OCI-LY3 (cell line): ENCODE data around the gene SRSF3.

ENCODE experiments used
- H2AFZ ChIP-seq: fragments of 200-600, 300-600 bp; shearing (Covaris generic); 2 replicates; pipeline ENCODE4 v1.6.0; 2014; ENCODE audit warnings: antibody characterized with exemption, low read depth, low read length
- H3K27ac ChIP-seq: fragments of 200-600, 300-600 bp; sonication (generic); 2 replicates; pipeline ENCODE4 v1.5.1; 2014; ENCODE audit warnings: mild to moderate bottlenecking, low read length, moderate library complexity, mixed read lengths
- H3K27me3 ChIP-seq: fragments of 200-600, 300-600 bp; sonication (generic); 2 replicates; pipeline ENCODE4 v1.6.1; 2014; ENCODE audit warnings: low read depth, low read length, mixed read lengths
- H3K36me3 ChIP-seq: fragments of 200-600, 300-600 bp; sonication (generic); replicated peaks from 2 replicates; pipeline ENCODE3; 2014; ENCODE audit warnings: low read depth, low read length, mixed read lengths
- H3K4me1 ChIP-seq: fragments of 300-600, 200-600 bp; sonication (generic); 2 replicates; pipeline ENCODE4 v1.6.1; 2014; ENCODE audit warnings: low read length, mixed read lengths
- H3K4me2 ChIP-seq: fragments of 200-600, 300-600 bp; sonication (generic); 2 replicates; pipeline ENCODE4 v1.6.1; 2014; ENCODE audit warnings: low read length, mixed read lengths
- H3K4me3 ChIP-seq: fragments of 300-600, 200-600 bp; sonication (generic); 2 replicates; pipeline ENCODE4 v1.5.1; 2014; ENCODE audit warnings: antibody characterized with exemption, mild to moderate bottlenecking, low read length, moderate library complexity
- H3K79me2 ChIP-seq: fragments of 300-600, 200-600 bp; shearing (Covaris generic); 2 replicates; pipeline ENCODE4 v1.6.1; 2014; ENCODE audit warnings: mild to moderate bottlenecking, low read length, mixed read lengths
- H3K9ac ChIP-seq: fragments of 300-600, 200-600 bp; shearing (Covaris generic); 2 replicates; pipeline ENCODE4 v1.6.0; 2014; ENCODE audit warnings: mild to moderate bottlenecking, low read length, moderate library complexity
- H3K9me3 ChIP-seq: fragments of 200-600, 300-600 bp; shearing (Covaris generic); 2 replicates; pipeline ENCODE4 v1.6.1; 2014; ENCODE audit warnings: low read length, mixed read lengths; ENCODE audit not compliant: insufficient read depth
- H4K20me1 ChIP-seq: fragments of 200-600, 300-600 bp; sonication (generic); 2 replicates; pipeline ENCODE4 v1.6.1; 2016; ENCODE audit warnings: low read length, mixed read lengths; ENCODE audit not compliant: insufficient read depth
- EZH2phosphoT487 ChIP-seq: fragments of 200-600 bp; shearing (Covaris generic); IDR thresholded peaks from 2 replicates; pipeline ENCODE4 v1.6.1; 2018; ENCODE audit warnings: antibody characterized with exemption, mixed run types, low read depth
- TF ChIP-seq, protein P1 (sequence below): fragments of 200-600, 300-600 bp; sonication (generic); IDR thresholded peaks from 2 replicates; pipeline ENCODE4 v1.5.1; 2014; ENCODE audit warnings: antibody characterized with exemption, low read length, low read depth

Gene SRSF3

GRCh38 chr6:36631326-36632011 is 37.3 kb downstream of the SRSF3 start:
- H3K9me3 ChIP-seq, result no peaks in the 10 kb centered on the region
- H3K4me2 ChIP-seq, result no peak overlapping the region

DNA sequence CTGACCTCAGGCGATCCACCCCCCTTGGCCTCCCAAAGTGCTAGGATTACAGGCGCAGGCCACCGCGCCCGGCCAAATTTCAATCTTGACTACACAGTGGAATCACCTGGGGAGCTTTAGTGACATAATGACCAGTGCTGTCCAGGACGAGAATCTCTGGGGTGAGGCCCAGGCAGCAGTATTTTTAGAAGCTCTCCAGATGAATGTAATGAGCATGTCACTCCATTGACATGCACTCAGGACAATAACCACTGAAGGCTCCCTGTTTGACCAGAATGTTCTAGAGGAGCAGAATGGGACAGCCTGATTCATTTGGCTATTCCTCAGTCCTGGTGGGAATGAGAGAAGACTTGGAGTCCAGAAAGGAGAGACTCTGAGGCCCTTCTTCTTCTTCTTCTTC is 39.2 kb downstream of the SRSF3 start:
- no peak for TF ChIP-seq EZH2phosphoT487
- TF ChIP-seq, protein P1, sequence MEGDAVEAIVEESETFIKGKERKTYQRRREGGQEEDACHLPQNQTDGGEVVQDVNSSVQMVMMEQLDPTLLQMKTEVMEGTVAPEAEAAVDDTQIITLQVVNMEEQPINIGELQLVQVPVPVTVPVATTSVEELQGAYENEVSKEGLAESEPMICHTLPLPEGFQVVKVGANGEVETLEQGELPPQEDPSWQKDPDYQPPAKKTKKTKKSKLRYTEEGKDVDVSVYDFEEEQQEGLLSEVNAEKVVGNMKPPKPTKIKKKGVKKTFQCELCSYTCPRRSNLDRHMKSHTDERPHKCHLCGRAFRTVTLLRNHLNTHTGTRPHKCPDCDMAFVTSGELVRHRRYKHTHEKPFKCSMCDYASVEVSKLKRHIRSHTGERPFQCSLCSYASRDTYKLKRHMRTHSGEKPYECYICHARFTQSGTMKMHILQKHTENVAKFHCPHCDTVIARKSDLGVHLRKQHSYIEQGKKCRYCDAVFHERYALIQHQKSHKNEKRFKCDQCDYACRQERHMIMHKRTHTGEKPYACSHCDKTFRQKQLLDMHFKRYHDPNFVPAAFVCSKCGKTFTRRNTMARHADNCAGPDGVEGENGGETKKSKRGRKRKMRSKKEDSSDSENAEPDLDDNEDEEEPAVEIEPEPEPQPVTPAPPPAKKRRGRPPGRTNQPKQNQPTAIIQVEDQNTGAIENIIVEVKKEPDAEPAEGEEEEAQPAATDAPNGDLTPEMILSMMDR, result no peak
- H3K9me3 ChIP-seq, result no peaks in the 10 kb centered on the region
- H4K20me1 ChIP-seq, result no peaks in the 10 kb centered on the region
- H2AFZ ChIP-seq, result no peak overlapping the region
- no peak overlapping the region for H3K9ac ChIP-seq
- peaks cover 28% of the 10 kb centered on the region for H3K4me1 ChIP-seq
- H3K4me3 ChIP-seq, result no peak overlapping the region
- H3K36me3 ChIP-seq, result no peaks in the 10 kb centered on the region
- no peaks in the 10 kb centered on the region for H3K79me2 ChIP-seq
- no peak overlapping the region for H3K4me2 ChIP-seq
- H3K27ac ChIP-seq, result no peak overlapping the region
- no peaks in the 10 kb centered on the region for H3K27me3 ChIP-seq

More at GRCh38 chr6:36631326-36632011, 37.3 kb downstream of the SRSF3 start:
- Histone ChIP-seq H3K4me1 (peaks cover 38% of the 10 kb centered on the region), H3K4me3 (no peak overlapping the region), H3K9ac (no peak overlapping the region), H2AFZ (no peak overlapping the region), H4K20me1 (no peaks in the 10 kb centered on the region), H3K36me3 (no peaks in the 10 kb centered on the region), H3K27ac (no peak overlapping the region), H3K27me3 (no peaks in the 10 kb centered on the region), H3K79me2 (no peaks in the 10 kb centered on the region)
- TF ChIP-seq EZH2phosphoT487, result no peak
- TF ChIP-seq, protein P1, result no peak

- Histone ChIP-seq H3K4me1 (peaks cover 22% of the 10 kb centered on the region), H3K4me2 (no peak overlapping the region), H3K79me2 (no peaks in the 10 kb centered on the region), H4K20me1 (no peaks in the 10 kb centered on the region), H3K9me3 (no peaks in the 10 kb centered on the region), H2AFZ (no peak overlapping the region), H3K27ac (no peak overlapping the region), H3K36me3 (no peaks in the 10 kb centered on the region), H3K9ac (no peak overlapping the region), H3K4me3 (no peak overlapping the region), H3K27me3 (no peaks in the 10 kb centered on the region)
- TF ChIP-seq EZH2phosphoT487, result no peak
- TF ChIP-seq, protein P1, result no peak
These were observed 39.8 kb downstream of the SRSF3 start for GRCh38 chr6:36633915-36634314.

- Histone ChIP-seq H3K4me2 (no peak overlapping the region), H3K79me2 (no peaks in the 10 kb centered on the region), H3K9me3 (no peaks in the 10 kb centered on the region), H3K9ac (no peak overlapping the region), H3K27ac (no peak overlapping the region), H3K4me3 (no peak overlapping the region), H3K4me1 (peaks cover 16% of the 10 kb centered on the region), H2AFZ (no peak overlapping the region), H3K36me3 (no peaks in the 10 kb centered on the region), H4K20me1 (no peaks in the 10 kb centered on the region), H3K27me3 (no peaks in the 10 kb centered on the region)
- TF ChIP-seq, protein P1, result no peak
These were observed 40.4 kb downstream of the SRSF3 start for GRCh38 chr6:36634317-36635108.
